ENCODE data around the gene NFATC4.
"Not testable (repeated sequence)": the region's sequence is repeated elsewhere in the genome, so short reads cannot be mapped to it uniquely, and the experiment has no call there.

Gene NFATC4

DNA sequence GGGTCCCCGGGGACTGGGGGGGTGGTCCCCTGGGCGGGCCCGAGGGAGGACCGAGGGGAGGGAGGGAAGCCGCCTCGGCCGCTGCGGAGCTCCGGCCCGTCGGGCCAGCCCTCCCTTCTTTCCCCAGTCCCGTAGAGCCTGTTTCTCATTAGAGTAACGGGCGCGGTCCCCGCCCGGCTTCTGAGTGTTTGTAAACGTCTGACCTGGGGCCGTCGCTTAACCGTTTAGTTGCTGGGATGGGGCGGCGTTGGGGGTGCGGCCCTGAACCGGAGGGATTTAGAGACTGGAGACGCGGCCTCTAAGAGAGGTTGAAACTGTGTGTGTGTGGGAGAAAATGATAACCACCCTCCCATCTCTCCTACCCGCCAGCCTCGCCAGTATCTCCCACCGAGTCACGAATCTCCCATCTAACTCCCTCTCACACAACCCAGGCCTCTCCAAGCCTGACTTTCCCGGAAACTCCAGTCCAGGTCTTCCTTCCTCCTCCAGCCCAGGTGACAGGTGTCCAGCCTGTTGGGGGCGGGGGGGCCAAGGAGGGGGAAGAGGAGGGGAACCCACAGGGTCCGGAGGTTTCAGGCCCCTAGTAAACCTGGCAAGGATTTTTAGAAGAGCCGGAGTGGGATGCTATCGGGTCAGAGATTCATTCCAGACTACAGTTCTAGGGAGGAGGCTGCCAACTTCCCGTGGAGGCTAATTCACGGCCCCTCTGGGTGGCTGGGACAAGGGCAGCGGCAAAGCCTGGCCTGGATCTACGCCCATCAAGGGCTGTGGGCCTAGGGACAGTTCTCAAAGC, 1.1 kb upstream of the NFATC4 start:
- H3K4me3 ChIP-seq (ENCODE audit: insufficient read depth, low read depth, low read length) = peak overlapping the region; percentile 90

DNA sequence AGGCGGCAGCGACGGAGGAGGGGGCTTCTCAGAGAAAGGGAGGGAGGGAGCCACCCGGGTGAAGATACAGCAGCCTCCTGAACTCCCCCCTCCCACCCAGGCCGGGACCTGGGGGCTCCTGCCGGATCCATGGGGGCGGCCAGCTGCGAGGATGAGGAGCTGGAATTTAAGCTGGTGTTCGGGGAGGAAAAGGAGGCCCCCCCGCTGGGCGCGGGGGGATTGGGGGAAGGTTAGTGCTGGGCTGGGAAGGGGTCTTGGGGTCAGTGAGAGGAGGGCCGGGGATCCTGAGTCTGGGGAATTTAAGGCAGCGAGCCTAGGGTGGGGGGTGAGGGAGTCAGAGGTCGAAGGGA, 203 bp downstream of the NFATC4 start:
- WGBS, 2 experiments = 0 to 1% methylated on average over 14 to 15 of the region's 15 CpGs
- Histone ChIP-seq H3K36me3 (ENCODE audit: control insufficient read depth, insufficient read depth, low read length) (peaks cover 15% of the 10 kb centered on the region), H3K4me3 (ENCODE audit: insufficient read depth, low read depth, low read length) (peak overlapping the region; percentile 90), H3K9me3 (ENCODE audit: control insufficient read depth, low read length) (no peaks in the 10 kb centered on the region), H3K27me3 (ENCODE audit: control insufficient read depth, insufficient read depth, low read length, poor library complexity, severe bottlenecking) (peaks cover under 1% of the 10 kb centered on the region), H3K27ac (ENCODE audit: insufficient read depth, low read depth, low read length, poor library complexity, severe bottlenecking) (peak overlapping the region; percentile 30), H3K4me1 (ENCODE audit: control insufficient read depth, insufficient read depth, low read length) (peaks cover 4% of the 10 kb centered on the region)

More for the DNA sequence above, 1.1 kb upstream of the NFATC4 start:
- WGBS, 2 experiments = 0% methylated on average over 38 to 40 of the region's 40 CpGs
- Histone ChIP-seq H3K9me3 (ENCODE audit: control insufficient read depth, low read length) (no peaks in the 10 kb centered on the region), H3K4me1 (ENCODE audit: control insufficient read depth, insufficient read depth, low read length) (peaks cover 4% of the 10 kb centered on the region), H3K36me3 (ENCODE audit: control insufficient read depth, insufficient read depth, low read length) (peaks cover 3% of the 10 kb centered on the region), H3K27me3 (ENCODE audit: control insufficient read depth, insufficient read depth, low read length, poor library complexity, severe bottlenecking) (peaks cover 10% of the 10 kb centered on the region), H3K27ac (ENCODE audit: insufficient read depth, low read depth, low read length, poor library complexity, severe bottlenecking) (peak overlapping the region; percentile 93)

DNA sequence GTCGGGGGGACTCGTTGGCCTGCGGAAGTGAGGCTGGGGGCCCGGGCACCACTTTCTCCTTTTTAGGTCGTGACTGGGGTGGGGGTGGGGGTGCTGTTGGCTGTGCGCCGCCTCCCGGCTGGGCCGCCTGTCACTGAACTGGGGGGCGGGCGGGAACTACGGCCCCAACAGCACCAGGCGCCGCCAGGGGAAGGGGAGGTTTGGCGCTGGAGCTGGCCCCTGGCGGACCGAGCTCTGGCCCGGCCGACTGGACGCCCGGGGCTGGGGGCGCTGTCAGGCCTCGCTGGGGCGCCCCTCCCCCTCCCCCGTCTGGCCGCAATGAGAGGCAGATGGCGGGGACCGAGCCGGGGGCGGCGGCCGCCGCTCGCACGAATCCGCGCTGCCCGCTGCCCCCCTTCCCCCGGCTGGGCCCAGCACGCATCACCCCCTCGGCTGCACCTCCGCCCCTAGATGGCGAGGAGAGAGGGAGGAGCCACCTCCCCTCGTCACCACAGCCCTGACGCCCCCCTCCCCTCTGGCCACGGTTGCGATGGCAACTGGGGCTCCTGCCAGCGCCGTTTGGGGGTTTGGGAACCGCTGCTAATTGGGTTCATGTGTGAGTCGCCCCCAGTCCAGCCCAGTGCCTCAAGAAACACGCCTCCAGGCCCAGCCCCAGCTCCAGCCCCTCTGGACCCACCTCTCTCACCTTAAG, 723 bp downstream of the NFATC4 start:
- H3K4me3 ChIP-seq (ENCODE audit: insufficient read depth, low read depth, low read length) = peak overlapping the region; percentile 90
- peaks cover 4% of the 10 kb centered on the region for H3K4me1 ChIP-seq (ENCODE audit: control insufficient read depth, insufficient read depth, low read length)
- WGBS, 2 experiments = 0 to 1% methylated on average over 52 of the region's 52 CpGs
- no peaks in the 10 kb centered on the region for H3K9me3 ChIP-seq (ENCODE audit: control insufficient read depth, low read length)
- peak overlapping the region; percentile 52 for H3K27ac ChIP-seq (ENCODE audit: insufficient read depth, low read depth, low read length, poor library complexity, severe bottlenecking)
- peaks cover 20% of the 10 kb centered on the region for H3K36me3 ChIP-seq (ENCODE audit: control insufficient read depth, insufficient read depth, low read length)
- H3K27me3 ChIP-seq (ENCODE audit: control insufficient read depth, insufficient read depth, low read length, poor library complexity, severe bottlenecking) = no peaks in the 10 kb centered on the region

DNA sequence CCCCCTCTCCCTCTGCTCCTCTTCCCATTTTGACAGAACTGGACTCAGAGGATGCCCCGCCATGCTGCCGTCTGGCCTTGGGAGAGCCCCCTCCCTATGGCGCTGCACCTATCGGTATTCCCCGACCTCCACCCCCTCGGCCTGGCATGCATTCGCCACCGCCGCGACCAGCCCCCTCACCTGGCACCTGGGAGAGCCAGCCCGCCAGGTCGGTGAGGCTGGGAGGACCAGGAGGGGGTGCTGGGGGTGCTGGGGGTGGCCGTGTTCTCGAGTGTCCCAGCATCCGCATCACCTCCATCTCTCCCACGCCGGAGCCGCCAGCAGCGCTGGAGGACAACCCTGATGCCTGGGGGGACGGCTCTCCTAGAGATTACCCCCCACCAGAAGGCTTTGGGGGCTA, 1.5 kb downstream of the NFATC4 start:
- peaks cover 22% of the 10 kb centered on the region for H3K36me3 ChIP-seq (ENCODE audit: control insufficient read depth, insufficient read depth, low read length)
- no peaks in the 10 kb centered on the region for H3K27me3 ChIP-seq (ENCODE audit: control insufficient read depth, insufficient read depth, low read length, poor library complexity, severe bottlenecking)
- H3K9me3 ChIP-seq (ENCODE audit: control insufficient read depth, low read length) = no peaks in the 10 kb centered on the region
- H3K27ac ChIP-seq (ENCODE audit: insufficient read depth, low read depth, low read length, poor library complexity, severe bottlenecking) = peak overlapping the region; percentile 52
- H3K4me3 ChIP-seq (ENCODE audit: insufficient read depth, low read depth, low read length) = peak overlapping the region; percentile 90
- WGBS, 2 experiments = 87 to 89% methylated on average over 20 of the region's 20 CpGs
- H3K4me1 ChIP-seq (ENCODE audit: control insufficient read depth, insufficient read depth, low read length) = peaks cover 4% of the 10 kb centered on the region

DNA sequence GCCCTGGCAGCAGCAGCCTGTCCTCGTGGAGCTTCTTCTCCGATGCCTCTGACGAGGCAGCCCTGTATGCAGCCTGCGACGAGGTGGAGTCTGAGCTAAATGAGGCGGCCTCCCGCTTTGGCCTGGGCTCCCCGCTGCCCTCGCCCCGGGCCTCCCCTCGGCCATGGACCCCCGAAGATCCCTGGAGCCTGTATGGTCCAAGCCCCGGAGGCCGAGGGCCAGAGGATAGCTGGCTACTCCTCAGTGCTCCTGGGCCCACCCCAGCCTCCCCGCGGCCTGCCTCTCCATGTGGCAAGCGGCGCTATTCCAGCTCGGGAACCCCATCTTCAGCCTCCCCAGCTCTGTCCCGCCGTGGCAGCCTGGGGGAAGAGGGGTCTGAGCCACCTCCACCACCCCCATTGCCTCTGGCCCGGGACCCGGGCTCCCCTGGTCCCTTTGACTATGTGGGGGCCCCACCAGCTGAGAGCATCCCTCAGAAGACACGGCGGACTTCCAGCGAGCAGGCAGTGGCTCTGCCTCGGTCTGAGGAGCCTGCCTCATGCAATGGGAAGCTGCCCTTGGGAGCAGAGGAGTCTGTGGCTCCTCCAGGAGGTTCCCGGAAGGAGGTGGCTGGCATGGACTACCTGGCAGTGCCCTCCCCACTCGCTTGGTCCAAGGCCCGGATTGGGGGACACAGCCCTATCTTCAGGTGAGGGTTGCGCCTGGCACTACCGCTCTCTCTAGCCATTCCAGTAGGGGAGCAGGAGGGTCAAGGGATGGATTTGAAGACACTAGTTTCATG, 2.1 kb downstream of the NFATC4 start:
- peaks cover 22% of the 10 kb centered on the region for H3K36me3 ChIP-seq (ENCODE audit: control insufficient read depth, insufficient read depth, low read length)
- 92 to 93% methylated on average over 32 of the region's 32 CpGs for WGBS, 2 experiments
- H3K27ac ChIP-seq (ENCODE audit: insufficient read depth, low read depth, low read length, poor library complexity, severe bottlenecking) = no peak overlapping the region
- no peaks in the 10 kb centered on the region for H3K9me3 ChIP-seq (ENCODE audit: control insufficient read depth, low read length)
- H3K27me3 ChIP-seq (ENCODE audit: control insufficient read depth, insufficient read depth, low read length, poor library complexity, severe bottlenecking) = no peaks in the 10 kb centered on the region
- no peak overlapping the region for H3K4me3 ChIP-seq (ENCODE audit: insufficient read depth, low read depth, low read length)
- H3K4me1 ChIP-seq (ENCODE audit: control insufficient read depth, insufficient read depth, low read length) = peaks cover 4% of the 10 kb centered on the region

DNA sequence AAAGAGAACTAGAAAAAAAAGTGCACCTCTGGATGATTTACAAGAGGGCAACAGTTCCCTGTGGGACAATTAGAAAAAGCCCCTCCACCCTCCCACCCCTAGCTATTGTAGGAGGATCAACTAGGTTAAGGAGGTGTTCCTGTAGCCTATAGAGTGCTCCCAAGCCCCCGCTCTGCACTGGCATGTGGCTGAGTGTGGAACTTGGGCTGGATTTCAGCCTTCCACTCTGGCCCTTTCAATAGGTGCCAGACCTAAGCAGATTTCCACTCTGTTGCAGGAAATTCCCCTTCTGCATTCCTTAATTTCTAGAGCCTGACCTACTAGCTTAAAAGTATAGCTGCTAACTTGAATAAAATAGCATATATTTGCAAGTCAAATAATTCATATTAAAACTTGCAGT, 2.8 kb downstream of the NFATC4 start:
- Histone ChIP-seq H3K27ac (ENCODE audit: insufficient read depth, low read depth, low read length, poor library complexity, severe bottlenecking) (no peak overlapping the region), H3K36me3 (ENCODE audit: control insufficient read depth, insufficient read depth, low read length) (peaks cover 22% of the 10 kb centered on the region), H3K9me3 (ENCODE audit: control insufficient read depth, low read length) (no peaks in the 10 kb centered on the region), H3K27me3 (ENCODE audit: control insufficient read depth, insufficient read depth, low read length, poor library complexity, severe bottlenecking) (no peaks in the 10 kb centered on the region), H3K4me3 (ENCODE audit: insufficient read depth, low read depth, low read length) (no peak overlapping the region), H3K4me1 (ENCODE audit: control insufficient read depth, insufficient read depth, low read length) (peaks cover 4% of the 10 kb centered on the region)
- 62 to 75% methylated on average over 1 of the region's 1 CpG for WGBS, 2 experiments

DNA sequence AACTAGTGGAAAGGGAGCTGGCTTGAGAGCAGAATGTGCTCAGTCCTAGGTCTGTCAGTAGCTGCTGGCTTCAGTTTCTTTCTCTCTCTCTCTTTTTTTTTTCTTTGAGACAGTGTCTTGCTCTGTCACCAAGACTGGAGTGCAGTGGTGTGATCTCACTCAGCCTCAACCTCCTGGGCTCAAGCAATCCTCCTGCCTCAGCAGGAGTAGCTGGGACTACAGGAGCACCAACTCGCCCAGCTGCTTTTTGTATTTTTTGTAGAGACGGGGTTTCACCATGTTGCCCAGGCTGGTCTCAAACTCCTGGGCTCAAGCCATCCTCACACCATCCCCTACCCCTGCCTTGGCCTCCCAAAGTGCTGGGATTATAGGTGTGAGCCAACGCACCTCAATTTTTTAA, 3.6 kb downstream of the NFATC4 start:
- not testable (repeated sequence) for H3K27me3 ChIP-seq (ENCODE audit: control insufficient read depth, insufficient read depth, low read length, poor library complexity, severe bottlenecking)
- peaks cover 22% of the 10 kb centered on the region for H3K36me3 ChIP-seq (ENCODE audit: control insufficient read depth, insufficient read depth, low read length)
- 77 to 87% methylated on average over 3 of the region's 3 CpGs for WGBS, 2 experiments

DNA sequence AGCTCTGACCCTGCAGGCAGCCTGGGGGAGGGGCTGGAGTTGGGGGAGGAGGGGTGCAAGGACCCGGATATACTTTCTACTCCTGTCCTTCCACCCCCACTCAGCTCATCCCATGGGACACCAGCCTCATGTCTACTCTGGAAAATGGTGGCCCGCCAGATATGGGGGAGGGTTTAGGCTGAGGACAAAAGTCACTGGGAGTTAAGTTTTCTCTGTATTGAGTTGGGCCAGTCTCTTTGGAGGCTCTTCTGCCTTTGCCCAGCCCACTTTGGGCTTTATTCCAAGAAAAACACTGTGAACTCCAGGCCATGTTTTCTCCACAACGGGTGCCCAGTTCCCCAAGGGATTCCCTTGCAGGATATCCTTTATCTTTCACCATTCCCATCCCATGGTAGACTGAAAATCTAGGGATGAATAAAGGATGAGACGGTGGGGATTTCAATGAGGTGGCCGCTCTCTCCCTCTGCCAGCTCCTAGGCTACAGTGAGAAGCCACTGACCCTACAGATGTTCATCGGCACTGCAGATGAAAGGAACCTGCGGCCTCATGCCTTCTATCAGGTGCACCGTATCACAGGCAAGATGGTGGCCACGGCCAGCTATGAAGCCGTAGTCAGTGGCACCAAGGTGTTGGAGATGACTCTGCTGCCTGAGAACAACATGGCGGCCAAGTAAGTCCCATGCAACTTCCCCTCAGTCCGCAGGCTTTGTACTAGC, 4.9 kb downstream of the NFATC4 start:
- Histone ChIP-seq H3K36me3 (ENCODE audit: control insufficient read depth, insufficient read depth, low read length) (peaks cover 25% of the 10 kb centered on the region), H3K4me1 (ENCODE audit: control insufficient read depth, insufficient read depth, low read length) (peaks cover 4% of the 10 kb centered on the region), H3K9me3 (ENCODE audit: control insufficient read depth, low read length) (no peaks in the 10 kb centered on the region), H3K27me3 (ENCODE audit: control insufficient read depth, insufficient read depth, low read length, poor library complexity, severe bottlenecking) (no peaks in the 10 kb centered on the region), H3K27ac (ENCODE audit: insufficient read depth, low read depth, low read length, poor library complexity, severe bottlenecking) (no peak overlapping the region), H3K4me3 (ENCODE audit: insufficient read depth, low read depth, low read length) (no peak overlapping the region)
- WGBS, 2 experiments = 95 to 97% methylated on average over 11 of the region's 12 CpGs

More for the DNA sequence above, 3.6 kb downstream of the NFATC4 start:
- H3K27ac ChIP-seq (ENCODE audit: insufficient read depth, low read depth, low read length, poor library complexity, severe bottlenecking); H3K9me3 ChIP-seq (ENCODE audit: control insufficient read depth, low read length); H3K4me3 ChIP-seq (ENCODE audit: insufficient read depth, low read depth, low read length); H3K4me1 ChIP-seq (ENCODE audit: control insufficient read depth, insufficient read depth, low read length): not testable (repeated sequence)

DNA sequence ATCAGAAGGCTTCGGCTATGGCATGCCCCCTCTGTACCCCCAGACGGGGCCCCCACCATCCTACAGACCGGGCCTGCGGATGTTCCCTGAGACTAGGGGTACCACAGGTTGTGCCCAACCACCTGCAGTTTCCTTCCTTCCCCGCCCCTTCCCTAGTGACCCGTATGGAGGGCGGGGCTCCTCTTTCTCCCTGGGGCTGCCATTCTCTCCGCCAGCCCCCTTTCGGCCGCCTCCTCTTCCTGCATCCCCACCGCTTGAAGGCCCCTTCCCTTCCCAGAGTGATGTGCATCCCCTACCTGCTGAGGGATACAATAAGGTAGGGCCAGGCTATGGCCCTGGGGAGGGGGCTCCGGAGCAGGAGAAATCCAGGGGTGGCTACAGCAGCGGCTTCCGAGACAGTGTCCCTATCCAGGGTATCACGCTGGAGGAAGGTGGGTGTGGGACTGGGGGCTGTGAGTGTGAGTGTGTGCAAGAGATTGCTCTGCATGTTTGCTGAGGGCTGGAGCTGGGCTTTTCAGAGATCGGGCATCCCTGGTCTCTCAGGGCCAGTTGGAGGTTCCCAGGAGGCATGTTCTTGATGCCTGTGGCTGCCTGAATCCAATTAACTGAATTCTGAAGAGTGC, 8.6 kb downstream of the NFATC4 start:
- H3K4me3 ChIP-seq (ENCODE audit: insufficient read depth, low read depth, low read length) = no peak overlapping the region
- peaks cover 3% of the 10 kb centered on the region for H3K4me1 ChIP-seq (ENCODE audit: control insufficient read depth, insufficient read depth, low read length)
- peaks cover 28% of the 10 kb centered on the region for H3K36me3 ChIP-seq (ENCODE audit: control insufficient read depth, insufficient read depth, low read length)
- no peaks in the 10 kb centered on the region for H3K27me3 ChIP-seq (ENCODE audit: control insufficient read depth, insufficient read depth, low read length, poor library complexity, severe bottlenecking)
- 51 to 52% methylated on average over 16 of the region's 16 CpGs for whole genome bisulfite sequencing, 2 experiments
- no peak overlapping the region for H3K27ac ChIP-seq (ENCODE audit: insufficient read depth, low read depth, low read length, poor library complexity, severe bottlenecking)
- H3K9me3 ChIP-seq (ENCODE audit: control insufficient read depth, low read length) = no peaks in the 10 kb centered on the region
